Activated CD8-positive, alpha-beta T cell treated with anti-CD3 and anti-CD28 coated beads for 36 hours (primary cell): ENCODE data around the gene LRFN2. TPM values are rescaled to one million over a fixed set of nuclear protein-coding genes. Genes with fewer than 3 reads are reported as not detected.

Experiments used
- ATAC-seq: fragments of 200-7000 bp; cut with Tn5 transposase; one replicate; pipeline ENCODE4 v1.10.0; 2021; ENCODE audit warnings: mild to moderate bottlenecking, moderate library complexity
- CTCF ChIA-PET: fragments of 350-600 bp; sonication (Branson Sonifier 250); formaldehyde crosslinking; loops from one replicate; lab custom pipeline; 2021; ENCODE audit warnings: antibody characterized with exemption; lab: Charles Lee
- POLR2A ChIA-PET: fragments of 350-600 bp; sonication (Branson Sonifier 250); formaldehyde crosslinking; loops from one replicate; lab custom pipeline; 2021; ENCODE audit warnings: antibody characterized with exemption; lab: Charles Lee
- DNase-seq: peaks from one replicate; pipeline ENCODE4 v3.0.0-alpha.2; 2020
- H3K27ac Mint-ChIP-seq: one replicate; pipeline ENCODE4 v1.8.0; 2021; ENCODE audit warnings: mild to moderate bottlenecking, mixed read lengths
- H3K27me3 Mint-ChIP-seq: one replicate; pipeline ENCODE4 v1.8.0; 2021; ENCODE audit warnings: mixed read lengths
- H3K36me3 Mint-ChIP-seq: one replicate; pipeline ENCODE4 v1.8.0; 2021; ENCODE audit warnings: low read depth, mixed read lengths
- H3K4me1 Mint-ChIP-seq: one replicate; pipeline ENCODE4 v1.8.0; 2021; ENCODE audit warnings: low read depth, mixed read lengths
- H3K4me3 Mint-ChIP-seq: one replicate; pipeline ENCODE4 v1.8.0; 2021; ENCODE audit warnings: mild to moderate bottlenecking, moderate library complexity, mixed read lengths
- H3K9me3 Mint-ChIP-seq: one replicate; pipeline ENCODE4 v1.8.0; 2021; ENCODE audit warnings: mixed read lengths
- CTCF ChIP-seq: fragments of 200-600 bp; IDR thresholded peaks from one replicate; pipeline ENCODE4 v1.8.0; 2022; ENCODE audit warnings: antibody characterized with exemption, mild to moderate bottlenecking
- intact Hi-C: fragments of 100-400 bp; cut with micrococcal nuclease; formaldehyde crosslinking; loops from one replicate; pipeline ENCODE4 v1.10.0; 2022
- total RNA-seq, 2 experiments: library from RNA; stranded (reverse); gene quantifications; one replicate each; pipeline ENCODE4 v1.2.3, GENCODE V29; 2021

Gene LRFN2
- total RNA-seq, 2 experiments from 2014 or later = not detected

- Mint-ChIP-seq H3K4me1 (no peaks in the 10 kb centered on the region), H3K4me3 (no peak overlapping the region), H3K36me3 (no peaks in the 10 kb centered on the region), H3K9me3 (no peaks in the 10 kb centered on the region), H3K27ac (no peak overlapping the region), H3K27me3 (peaks cover 4% of the 10 kb centered on the region)
- no peak for TF ChIP-seq CTCF
- no peak for DNase-seq
- ChIA-PET POLR2A (no interaction called here), CTCF (no interaction called here)
- intact Hi-C loops = no loop called here
- no peak for ATAC-seq
Measured at GRCh38 chr6:40517654-40518053, 69.5 kb downstream of the LRFN2 start.

- H3K27ac Mint-ChIP-seq = no peak overlapping the region
- TF ChIP-seq CTCF = no peak
- ChIA-PET CTCF (no interaction called here), POLR2A (interaction anchor here (0.6 kb wide), 1 partner anchor 475 kb away, joined by 4 read pairs; no protein-coding TSS in a partner anchor)
- no peak for DNase-seq
- no peaks in the 10 kb centered on the region for H3K36me3 Mint-ChIP-seq
- H3K9me3 Mint-ChIP-seq = no peaks in the 10 kb centered on the region
- H3K27me3 Mint-ChIP-seq = peaks cover 4% of the 10 kb centered on the region
- H3K4me1 Mint-ChIP-seq = no peaks in the 10 kb centered on the region
- no peak for ATAC-seq
- H3K4me3 Mint-ChIP-seq = no peak overlapping the region
- intact Hi-C loops = no loop called here
Measured at GRCh38 chr6:40516429-40516828, 70.7 kb downstream of the LRFN2 start.

GRCh38 chr6:40512340-40512739, 74.8 kb downstream of the LRFN2 start:
- ATAC-seq (no peak), DNase-seq (no peak)
- no peaks in the 10 kb centered on the region for H3K4me1 Mint-ChIP-seq
- H3K4me3 Mint-ChIP-seq = no peak overlapping the region
- no peak for TF ChIP-seq CTCF
- ChIA-PET CTCF (no interaction called here), POLR2A (no interaction called here)
- H3K27me3 Mint-ChIP-seq = no peaks in the 10 kb centered on the region
- no peak overlapping the region for H3K27ac Mint-ChIP-seq
- no peaks in the 10 kb centered on the region for H3K36me3 Mint-ChIP-seq
- H3K9me3 Mint-ChIP-seq = no peaks in the 10 kb centered on the region
- intact Hi-C loops = no loop called here

GRCh38 chr6:40511884-40512283, 75.3 kb downstream of the LRFN2 start:
- ChIA-PET POLR2A (no interaction called here), CTCF (no interaction called here)
- no peak overlapping the region for H3K27ac Mint-ChIP-seq
- H3K36me3 Mint-ChIP-seq = no peaks in the 10 kb centered on the region
- ATAC-seq = no peak
- no peaks in the 10 kb centered on the region for H3K4me1 Mint-ChIP-seq
- intact Hi-C loops = no loop called here
- H3K27me3 Mint-ChIP-seq = no peaks in the 10 kb centered on the region
- no peak overlapping the region for H3K4me3 Mint-ChIP-seq
- no peaks in the 10 kb centered on the region for H3K9me3 Mint-ChIP-seq
- DNase-seq = no peak
- TF ChIP-seq CTCF = no peak

- H3K27ac Mint-ChIP-seq = no peak overlapping the region
- intact Hi-C loops = no loop called here
- no peak overlapping the region for H3K4me3 Mint-ChIP-seq
- ATAC-seq = no peak
- no peaks in the 10 kb centered on the region for H3K9me3 Mint-ChIP-seq
- CTCF ChIA-PET = no interaction called here
- no peaks in the 10 kb centered on the region for H3K36me3 Mint-ChIP-seq
- POLR2A ChIA-PET = no interaction called here
- TF ChIP-seq CTCF = no peak
- no peaks in the 10 kb centered on the region for H3K4me1 Mint-ChIP-seq
- no peak for DNase-seq
- H3K27me3 Mint-ChIP-seq = no peaks in the 10 kb centered on the region
Measured at GRCh38 chr6:40510442-40510841, 76.7 kb downstream of the LRFN2 start.
